CD1c-positive myeloid dendritic cell (primary cell): ENCODE results near the gene C7.
A peak's percentile ranks its signal among the peaks of the same experiment; 100 is the strongest.
"Not testable (repeated sequence)": the region's sequence is repeated elsewhere in the genome, so short reads cannot be mapped to it uniquely, and the experiment has no call there.

Experiments
- DNase-seq: peaks from one replicate; pipeline ENCODE4 v3.0.0-alpha.2; 2016; ENCODE audit errors: extremely low spot score

Gene C7

GRCh38 chr5:40909264-40909663 lies at the start of gene C7:
Gene C7, plus strand, starts transcription at chr5:40909497. Its CDS starts 114 bp downstream, at chr5:40909611.
- no peak for DNase-seq

- no peak for DNase-seq
Observed at GRCh38 chr5:40860711-40861110, 48.6 kb upstream of the C7 start.

DNA sequence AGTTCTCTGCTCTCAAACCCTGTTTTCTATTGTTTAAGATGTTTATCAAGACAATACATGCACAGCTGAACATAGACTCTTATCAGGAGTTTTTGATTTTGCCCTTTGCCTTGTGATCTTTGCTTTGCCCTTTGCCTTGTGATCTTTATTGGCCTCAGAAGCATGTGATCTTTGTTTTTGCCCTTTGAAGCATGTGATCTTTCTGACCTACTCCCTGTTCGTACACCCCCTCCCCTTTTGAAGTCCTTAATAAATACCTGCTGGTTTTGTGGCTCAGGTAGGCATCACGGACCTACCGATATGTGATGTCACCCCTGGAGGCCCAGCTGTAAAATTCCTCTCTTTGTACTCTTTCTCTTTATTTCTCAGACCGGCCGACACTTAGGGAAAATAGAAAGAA lies 44.3 kb upstream of the C7 start:
- DNase-seq: not testable (repeated sequence)

- DNase-seq: no peak
Observed at GRCh38 chr5:40866844-40867243, 42.5 kb upstream of the C7 start.

DNA sequence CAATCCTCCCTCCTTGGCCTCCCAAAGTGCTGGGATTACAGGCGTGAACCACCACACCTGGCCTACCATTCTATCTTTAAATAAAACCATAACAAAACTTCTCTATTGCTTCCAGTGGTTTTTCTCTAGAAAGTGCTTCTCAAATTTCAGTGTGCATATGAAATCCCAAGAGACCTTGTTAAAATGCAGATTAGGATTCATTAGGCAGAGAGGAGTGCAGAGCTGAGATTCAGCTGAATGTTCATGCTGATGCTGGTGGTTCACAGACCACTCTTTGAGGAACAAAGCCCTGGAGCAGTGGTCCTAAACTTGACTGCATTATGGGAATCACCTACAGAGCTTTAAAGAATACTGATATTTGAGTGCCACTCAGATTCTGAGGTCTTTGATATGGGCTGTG lies 39.9 kb upstream of the C7 start:
- DNase-seq: no peak

DNA sequence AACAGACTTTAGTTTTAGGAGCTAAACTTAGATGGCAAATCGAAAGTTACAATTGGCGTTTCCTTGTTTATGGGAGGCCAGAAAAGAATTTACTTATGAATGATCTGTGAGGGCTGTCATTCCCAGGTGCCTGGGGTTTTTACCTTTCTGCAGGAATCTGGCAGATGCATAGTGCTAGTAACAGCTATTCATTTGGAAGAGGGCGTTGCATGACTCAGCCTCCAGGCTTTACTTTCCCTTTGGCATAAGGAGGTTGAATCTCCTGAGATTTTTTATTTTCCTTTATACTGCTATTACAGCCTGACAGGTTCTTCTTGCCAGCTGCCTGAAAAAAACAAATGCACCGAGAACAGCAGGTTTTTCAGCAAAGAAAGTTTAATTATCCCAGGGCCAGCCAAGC lies 38.1 kb upstream of the C7 start:
- no peak for DNase-seq

- DNase-seq: not testable (repeated sequence)
Observed at GRCh38 chr5:40872253-40872652, 37.0 kb upstream of the C7 start.

GRCh38 chr5:40873286-40873880 lies 35.9 kb upstream of the C7 start:
- DNase-seq: no peak

- no peak for DNase-seq
Observed at GRCh38 chr5:40875958-40876357, 33.3 kb upstream of the C7 start.

DNA sequence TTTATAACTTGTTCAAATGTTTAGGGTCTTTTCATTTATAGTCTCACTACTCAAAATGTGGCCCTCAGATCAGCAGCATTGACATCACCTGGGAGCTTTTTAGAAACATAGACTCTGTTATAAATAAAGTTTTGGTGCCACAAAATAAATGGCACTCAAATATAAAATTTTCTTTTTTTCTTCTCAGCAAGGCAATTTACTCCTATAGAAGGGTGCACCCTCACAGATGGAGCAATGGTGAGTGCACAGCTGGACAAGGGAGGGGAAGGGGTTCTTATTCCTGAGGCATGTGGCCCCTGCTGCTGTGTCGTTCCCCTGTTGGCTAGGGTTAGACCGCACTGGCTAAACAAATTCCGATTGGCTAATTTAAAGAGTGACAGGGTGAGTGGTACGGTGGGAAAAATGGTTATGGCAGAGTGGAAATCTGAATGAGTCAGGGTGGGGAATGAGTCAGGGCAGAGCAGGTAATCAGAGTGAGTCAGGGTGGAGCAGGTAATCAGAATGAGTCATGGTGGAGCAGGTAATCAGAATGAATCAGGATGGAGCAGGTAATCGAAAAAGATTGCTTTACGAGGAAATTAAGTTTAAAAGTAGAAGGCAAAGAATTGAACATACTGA lies 31.8 kb upstream of the C7 start:
- no peak for DNase-seq

- DNase-seq: peak; percentile 55
Observed at GRCh38 chr5:40879163-40879942, 29.9 kb upstream of the C7 start.

GRCh38 chr5:40882291-40882690 lies 27.0 kb upstream of the C7 start:
- DNase-seq: no peak

- DNase-seq: not testable (repeated sequence)
Observed at GRCh38 chr5:40883051-40883450, 26.2 kb upstream of the C7 start.

GRCh38 chr5:40895440-40896425 lies 13.6 kb upstream of the C7 start:
- DNase-seq: not testable (repeated sequence)

GRCh38 chr5:40904205-40904993 lies 4.9 kb upstream of the C7 start:
- peak; percentile 15 for DNase-seq

GRCh38 chr5:40904994-40905306 lies 4.3 kb upstream of the C7 start:
- DNase-seq: no peak

GRCh38 chr5:40906351-40906751 lies 2.9 kb upstream of the C7 start:
- DNase-seq: no peak

- DNase-seq: no peak
Observed at GRCh38 chr5:40909723-40910122, 426 bp downstream of the C7 start.

GRCh38 chr5:40911266-40911665 lies 2.0 kb downstream of the C7 start:
- no peak for DNase-seq

- DNase-seq: no peak
Observed at GRCh38 chr5:40914835-40915234, 5.5 kb downstream of the C7 start.

- no peak for DNase-seq
Observed at GRCh38 chr5:40915341-40915926, 6.1 kb downstream of the C7 start.
